Suppressor macrophage treated with lipopolysaccharide for 1 hour (primary cell): ENCODE measurements around the gene JAK1.
"Not testable (repeated sequence)": the region's sequence is repeated elsewhere in the genome, so short reads cannot be mapped to it uniquely, and the experiment has no call there.

ENCODE experiments used
- DNase-seq, 3 donors: peaks; one replicate each; pipeline ENCODE4 v3.0.0-alpha.2; 2020 to 2022

Gene JAK1

DNA sequence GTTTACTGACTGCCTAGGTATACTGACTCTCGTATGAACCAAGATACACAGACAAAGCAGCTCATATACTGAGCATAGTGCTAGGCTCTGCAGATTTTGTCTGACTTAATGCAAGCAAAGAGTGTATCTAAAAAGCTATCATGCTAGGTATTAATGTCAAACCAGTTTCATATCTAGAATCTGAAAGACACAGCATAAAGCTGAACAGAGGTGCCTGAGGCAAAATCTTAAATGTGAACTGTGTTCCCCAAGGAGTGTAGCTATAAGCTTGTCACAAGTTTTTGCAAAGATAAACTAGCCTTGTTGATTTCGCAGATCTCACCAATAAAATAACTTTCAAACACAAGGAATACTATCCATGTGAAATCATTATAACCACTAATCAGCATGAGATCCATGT lies 18.1 kb downstream of the JAK1 start:
- no peak for DNase-seq

DNA sequence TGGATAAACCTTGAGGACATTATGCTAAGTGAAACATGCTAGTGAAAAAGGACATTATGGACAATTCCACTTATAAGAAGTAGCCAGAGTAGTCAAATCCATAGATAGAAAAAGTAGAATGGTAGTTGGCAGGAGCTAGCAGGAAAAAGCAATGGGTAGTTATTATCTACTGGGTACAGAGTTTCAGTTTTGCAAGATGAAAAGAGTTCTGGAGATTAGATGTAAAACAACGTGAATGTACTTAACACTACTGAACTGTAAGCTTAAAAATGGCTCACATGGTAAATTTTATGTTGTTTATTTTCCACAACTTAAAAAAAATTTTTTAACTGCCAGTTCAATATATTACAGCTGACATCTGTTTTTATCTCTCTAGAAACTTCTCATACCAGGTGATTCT lies 19.4 kb downstream of the JAK1 start:
- DNase-seq = no peak

DNA sequence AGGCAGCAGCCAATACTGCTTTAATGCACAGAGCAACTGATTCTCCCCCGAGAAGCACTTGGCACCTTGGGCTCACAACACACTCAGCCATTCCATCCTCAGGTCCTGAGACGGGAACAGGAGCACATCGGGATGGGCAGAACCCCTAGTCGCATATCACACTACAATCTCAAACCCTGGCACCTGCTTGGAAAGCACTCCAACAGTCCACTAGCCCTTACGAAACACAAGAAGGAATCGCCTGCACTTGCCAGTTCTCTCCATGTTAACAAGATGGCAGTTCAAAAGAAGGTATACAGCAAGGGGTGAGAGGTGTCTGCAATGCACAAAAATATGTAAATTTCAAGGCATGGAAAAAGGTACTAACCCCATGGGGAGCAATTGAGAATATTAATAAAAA lies 21.4 kb downstream of the JAK1 start:
- no peak for DNase-seq

DNA sequence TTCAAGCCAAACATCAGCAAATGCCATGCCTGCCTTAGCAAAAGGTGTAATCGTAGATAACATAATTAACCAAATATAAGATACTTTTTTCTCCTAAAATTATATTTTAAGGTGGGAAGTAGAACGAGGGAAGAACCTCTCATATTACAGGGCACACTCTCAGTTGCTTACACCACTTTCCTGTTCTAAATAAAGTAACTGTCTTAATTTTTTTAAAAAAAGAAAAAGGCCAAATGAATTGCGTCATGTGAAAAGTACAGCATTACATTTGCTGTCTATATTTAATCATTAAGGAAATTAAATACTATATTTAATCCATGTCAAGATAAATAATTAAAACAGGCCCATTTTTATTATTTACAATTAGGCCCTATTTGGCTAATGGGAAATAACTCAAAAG lies 23.7 kb downstream of the JAK1 start:
- peak in 2 of 3 donors; percentile 44 to 47 for DNase-seq

DNA sequence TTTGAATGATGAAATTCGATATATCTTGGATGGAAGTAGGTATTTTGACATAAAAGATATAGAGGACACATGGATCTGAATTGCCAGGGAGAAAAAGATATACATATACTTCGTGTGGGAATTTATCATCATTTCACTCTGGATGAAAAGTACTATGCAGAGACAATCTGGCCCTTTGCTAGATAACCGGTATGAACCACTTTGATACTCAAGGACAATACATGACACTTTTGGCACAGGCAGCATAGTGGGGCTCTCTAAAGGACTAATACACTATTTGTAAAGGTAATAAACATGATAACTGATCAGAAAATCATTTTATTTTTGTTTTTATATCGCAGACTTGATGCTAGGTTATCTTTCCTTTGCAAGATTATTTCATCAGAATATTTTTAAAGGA lies 24.2 kb downstream of the JAK1 start:
- DNase-seq = no peak

DNA sequence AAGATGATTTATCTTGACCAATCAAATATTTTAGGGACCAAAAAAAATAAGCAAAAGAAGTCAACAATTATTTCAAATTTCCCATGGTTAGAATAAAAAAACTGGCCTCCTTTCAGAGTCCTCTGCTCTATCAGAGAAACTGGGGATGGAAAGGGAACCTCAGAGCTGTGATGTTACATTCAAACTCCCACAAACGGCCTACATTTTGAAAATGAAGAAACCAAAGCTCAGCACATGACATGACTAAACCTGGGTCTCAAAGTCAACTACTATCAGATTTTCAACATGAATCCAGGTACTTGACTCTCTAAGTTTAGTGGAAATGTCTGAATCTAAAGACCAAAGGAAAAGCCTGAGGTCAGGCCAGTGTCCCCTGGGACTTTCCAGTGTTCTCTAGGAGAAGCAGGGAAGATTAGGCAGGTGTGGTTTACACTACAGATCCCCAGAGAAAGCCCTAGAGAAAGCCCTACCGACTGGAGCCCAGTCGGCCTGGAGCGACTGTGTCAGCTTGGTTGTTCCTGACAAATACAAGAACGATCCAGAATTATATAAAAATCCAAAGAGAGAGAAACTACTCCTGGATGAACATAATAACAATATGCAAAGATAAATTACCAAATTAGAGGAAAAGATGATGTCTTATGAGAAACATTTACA lies 24.8 kb downstream of the JAK1 start:
- peak; percentile 50 to 72 (median 65) for DNase-seq

DNA sequence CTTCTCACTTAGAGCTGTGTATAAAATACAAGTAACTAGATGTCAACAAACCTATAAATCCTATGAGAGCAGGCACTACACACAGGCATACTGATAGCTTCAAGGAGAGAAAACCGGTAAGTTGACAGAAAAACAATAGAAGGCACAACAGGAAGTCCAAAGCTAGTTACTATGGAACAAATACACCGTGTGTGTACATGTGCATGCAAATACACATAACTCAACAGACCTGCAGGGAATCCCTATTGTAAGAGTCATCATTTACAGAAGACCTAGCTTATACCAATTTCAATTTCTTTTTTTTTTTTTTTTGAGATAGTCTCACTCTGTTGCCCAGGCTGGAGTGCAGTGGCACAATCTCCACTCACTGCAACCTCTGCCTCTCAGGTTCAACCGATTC lies 26.3 kb downstream of the JAK1 start:
- peak in 1 of 3 donors; percentile 41 for DNase-seq

DNA sequence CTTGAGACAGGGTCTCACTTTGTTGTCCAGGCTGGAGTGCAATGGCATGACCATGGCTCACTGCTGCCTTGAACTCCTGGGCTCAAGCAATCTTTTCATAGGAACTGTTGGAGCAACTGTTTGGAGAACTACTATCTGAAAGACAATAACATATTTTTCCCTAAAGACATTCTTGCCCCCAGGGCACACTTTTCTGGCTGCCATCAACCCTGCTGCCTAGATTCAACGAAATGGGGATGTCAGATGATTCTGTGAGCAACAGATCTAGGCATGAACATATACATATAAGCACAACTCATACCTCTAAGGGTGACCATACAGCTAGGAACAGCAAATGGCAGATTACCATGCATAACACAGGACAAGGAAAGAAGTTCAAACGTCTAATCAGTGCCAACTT lies 27.4 kb downstream of the JAK1 start:
- DNase-seq = no peak

DNA sequence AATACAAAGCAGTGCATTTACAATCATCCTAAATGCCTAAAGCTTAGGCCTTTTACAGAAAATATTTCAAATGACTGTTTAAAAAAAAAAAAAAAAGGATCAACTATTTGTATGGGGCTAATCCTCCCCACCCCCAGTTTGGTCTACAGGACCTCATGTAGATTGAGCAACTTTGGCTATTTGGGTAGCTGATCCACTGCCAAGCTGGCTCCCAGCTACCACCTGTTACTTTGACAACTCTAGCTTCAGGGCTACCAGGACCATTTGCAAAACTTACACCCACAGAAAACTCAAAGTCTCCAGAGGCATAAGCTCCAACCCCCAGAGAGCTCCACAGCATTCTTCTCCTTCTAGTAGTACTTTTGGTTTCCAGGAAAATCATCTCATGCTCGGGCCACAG lies 29.4 kb downstream of the JAK1 start:
- DNase-seq = peak in 1 of 3 donors; percentile 23

DNA sequence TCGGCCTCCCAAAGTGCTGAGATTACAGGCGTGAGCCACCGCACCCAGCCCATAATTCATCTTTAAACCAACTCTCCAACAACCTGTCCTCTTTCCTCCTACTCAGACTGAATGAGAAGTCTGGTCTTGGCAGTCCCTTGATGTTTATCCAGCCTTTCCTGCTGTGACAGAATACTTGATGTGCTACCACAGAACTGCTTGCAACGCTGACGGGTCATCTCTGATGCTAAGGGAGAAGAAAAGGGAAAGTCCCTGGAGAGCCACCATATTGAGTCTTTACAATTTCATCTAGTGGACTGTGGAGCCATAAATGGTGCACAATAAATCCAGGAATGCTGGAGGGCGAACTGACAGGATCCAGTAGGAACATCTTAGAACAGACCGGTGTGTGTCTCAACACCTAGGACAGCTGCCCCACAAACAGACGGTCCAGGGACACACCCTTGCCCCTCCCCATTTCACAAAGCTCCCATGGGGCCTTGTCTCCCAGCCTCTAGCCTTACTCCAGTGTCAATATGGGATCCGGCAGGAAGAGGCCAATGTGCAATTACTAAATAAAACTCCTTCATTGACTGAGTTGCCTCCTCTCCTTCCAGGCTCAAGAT lies 30.7 kb downstream of the JAK1 start:
- DNase-seq = peak; percentile 34 to 59 (median 48)

DNA sequence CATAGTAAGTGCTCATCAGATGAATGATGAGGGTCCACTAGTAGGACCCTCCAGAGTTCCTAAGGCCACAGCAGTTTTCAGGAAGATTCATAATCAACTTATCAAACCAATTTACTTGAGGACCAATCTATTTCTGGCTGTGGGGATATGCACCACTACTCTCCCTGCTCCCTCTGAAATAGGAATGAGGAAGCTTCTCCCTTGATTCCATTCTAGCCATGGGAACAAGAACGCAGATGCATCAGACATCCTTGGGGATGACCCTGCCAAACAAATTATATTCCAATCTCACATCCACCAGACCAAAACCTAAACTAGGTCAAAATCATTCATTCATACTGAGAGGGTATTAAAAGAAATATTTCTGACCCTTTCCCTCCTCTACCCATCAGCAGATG lies 31.5 kb downstream of the JAK1 start:
- DNase-seq = no peak

DNA sequence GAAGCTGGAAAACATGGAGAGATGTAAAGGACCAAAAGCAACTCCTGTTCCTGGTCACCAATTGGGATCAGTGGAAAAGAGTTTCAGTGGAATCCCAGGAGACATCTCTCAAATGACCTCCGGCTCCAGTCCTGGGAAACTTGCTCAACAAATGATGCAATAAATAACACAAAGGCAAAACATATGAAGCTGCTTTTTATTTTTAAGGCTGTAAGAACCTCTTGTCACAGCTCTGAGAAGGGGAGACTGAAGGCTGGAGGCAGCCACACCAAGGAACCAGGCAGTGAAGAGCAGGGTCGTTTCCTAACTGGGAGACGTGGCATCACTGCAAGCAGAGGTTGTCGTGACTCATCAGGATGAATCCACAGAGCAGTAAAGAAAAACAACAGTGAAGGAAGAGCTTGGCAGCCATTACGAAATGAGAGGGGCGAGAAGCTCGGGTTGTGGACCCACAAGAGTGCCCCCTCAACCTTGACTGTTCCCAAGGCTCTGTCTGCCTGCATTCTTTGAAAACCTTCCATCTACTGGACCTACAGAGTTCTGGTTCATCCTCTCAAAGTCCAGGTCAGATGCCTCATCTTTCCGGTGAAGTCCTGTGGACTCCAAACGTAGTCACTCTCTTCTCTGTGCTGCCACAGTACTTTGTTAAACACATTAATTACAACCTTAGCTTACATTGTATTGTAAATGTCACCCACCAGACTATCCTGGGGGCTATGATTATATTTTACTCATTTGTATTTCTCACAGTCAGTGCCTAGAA lies 32.1 kb downstream of the JAK1 start:
- peak; percentile 69 to 77 (median 69) for DNase-seq

DNA sequence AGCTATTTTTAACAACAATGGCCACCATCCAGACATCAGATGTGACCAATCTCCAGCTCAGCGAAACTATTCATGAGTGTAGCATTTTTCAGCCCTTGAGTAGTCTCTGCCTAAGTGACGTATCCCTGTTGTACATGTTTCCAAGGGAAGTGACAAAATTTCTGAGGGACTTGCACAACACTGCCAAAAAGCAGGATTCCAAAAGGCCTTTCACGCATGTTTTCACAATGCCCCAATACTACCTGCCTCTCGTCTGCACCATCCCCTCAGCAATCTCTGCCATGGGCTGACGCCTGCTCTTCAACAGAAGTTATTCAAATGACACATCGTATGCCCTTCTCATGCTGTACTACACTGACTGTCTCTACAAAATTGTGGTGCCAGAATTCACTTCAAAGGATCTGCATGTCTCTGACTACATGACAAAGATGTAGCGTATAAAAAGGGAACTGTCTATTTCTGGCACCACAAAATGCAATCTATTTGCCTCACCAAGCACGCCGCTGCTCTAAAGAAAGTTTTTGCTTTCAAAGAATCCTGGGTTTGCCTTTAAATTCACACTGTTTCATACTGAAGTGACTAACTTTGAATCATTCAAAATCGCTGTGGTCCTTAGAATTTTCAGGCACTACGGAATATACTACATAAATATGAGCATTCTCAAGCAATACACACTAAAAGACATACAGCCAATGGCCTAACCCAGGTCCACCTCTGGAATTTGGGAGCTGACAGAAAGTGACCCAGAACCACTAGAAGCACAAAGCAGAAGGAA lies 32.9 kb downstream of the JAK1 start:
- peak; percentile 79 to 95 (median 91) for DNase-seq

DNA sequence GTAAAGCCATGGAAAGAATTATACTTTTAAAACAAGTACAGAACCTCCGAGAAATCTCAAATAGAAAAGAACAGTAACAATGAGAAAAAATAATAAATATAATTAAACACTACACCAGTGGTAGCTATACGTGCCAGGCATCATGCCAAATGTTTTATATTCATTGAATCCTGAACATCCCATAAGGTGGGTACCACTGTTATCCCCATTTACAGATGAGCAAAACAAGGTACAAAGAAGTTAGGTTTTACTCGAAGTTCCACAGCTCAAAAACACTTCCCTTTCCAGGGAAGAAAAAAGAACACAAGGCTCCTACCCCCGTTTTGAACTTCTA lies 33.4 kb downstream of the JAK1 start:
- no peak for DNase-seq

DNA sequence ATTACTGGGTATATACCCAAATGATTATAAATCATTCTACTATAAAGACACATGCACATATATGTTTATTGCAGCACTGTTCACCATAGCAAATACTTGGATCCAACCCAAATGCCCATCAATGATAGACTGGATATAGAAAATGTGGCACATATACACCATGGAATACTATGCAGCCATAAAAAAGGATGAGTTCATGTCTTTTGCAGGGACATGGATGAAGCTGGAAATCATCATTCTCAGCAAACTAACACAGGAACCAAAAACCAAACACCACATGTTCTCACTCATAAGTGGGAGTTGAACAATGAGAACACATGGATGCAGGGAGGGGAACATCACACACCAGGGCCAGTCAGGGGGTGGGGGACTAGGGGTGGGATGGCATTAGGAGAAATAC lies 35.7 kb downstream of the JAK1 start:
- not testable (repeated sequence) for DNase-seq

DNA sequence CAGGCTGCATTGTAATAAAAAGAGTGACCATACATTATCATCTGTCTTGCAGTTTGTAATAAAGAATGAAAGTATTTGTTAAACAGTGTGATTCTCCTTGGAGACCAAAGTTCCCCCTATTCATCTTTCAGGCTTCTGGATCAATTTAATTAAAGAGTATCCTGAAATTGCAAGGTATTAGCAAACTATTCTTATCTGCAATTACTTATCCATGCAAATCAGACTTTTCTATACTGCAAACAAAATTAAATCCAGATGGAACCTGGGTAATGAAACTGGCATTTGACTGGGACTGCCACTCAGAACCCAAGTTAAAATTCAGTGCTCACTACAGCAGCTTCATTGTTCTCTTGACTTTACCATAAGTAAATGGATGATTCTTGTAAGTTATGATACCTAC lies 37.1 kb downstream of the JAK1 start:
- DNase-seq = no peak

DNA sequence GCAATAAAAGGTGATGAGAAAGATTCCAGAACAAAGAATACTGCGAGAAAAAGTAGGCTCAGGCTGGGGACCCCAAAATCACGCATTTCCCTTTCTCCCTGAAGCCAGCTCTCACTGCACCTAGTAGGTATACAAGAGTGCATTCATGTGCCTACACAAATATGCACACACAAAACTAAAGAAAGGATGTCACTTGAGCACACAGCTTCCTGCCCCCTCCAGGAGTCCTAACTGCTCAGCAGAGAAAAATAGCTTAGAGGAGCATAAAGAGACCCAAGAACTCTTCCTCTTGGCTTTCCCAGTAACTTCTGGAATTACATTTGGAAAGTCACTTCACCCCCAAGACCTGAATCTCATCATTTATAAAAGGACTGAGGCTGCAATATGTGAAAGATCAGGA lies 38.0 kb downstream of the JAK1 start:
- DNase-seq = no peak

DNA sequence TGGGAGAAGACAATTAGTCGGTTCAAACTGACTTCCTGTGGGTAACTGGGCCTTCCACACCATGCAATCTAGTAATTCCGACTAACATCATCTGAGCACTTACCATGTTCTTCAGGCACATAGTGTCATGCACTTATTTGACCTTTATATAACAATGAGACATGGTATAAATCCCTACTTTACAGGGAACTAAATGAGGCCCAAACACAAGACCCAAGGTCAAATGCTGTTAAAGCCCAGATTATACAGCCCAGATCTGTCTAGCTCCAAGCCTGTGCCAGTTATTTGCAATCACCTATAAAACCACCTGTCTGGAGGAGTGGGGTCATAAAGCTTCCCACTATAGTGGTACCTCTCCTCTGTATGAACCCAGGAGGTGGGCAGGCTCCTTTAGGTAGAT lies 40.8 kb downstream of the JAK1 start:
- peak in 1 of 3 donors; percentile 32 for DNase-seq

DNA sequence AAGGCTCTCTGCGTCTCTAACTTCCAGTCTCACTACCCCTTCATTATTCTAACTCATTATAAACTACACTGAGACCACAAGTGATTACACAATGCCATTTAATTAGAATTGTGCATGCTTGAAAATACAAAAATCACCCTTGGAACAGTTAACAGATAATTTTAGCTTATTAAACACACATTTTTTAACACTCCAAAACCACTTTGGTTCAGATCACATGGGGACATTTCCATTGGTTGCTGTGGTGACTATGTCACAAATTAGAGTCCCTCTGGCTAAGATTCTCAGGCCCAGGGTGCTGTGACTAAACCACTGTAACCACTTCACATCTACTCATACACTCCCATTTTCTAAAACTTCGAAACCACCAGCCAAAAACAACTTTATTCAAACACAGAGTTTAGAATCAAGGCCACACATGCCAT lies 43.0 kb downstream of the JAK1 start:
- DNase-seq = peak in 1 of 3 donors; percentile 56

DNA sequence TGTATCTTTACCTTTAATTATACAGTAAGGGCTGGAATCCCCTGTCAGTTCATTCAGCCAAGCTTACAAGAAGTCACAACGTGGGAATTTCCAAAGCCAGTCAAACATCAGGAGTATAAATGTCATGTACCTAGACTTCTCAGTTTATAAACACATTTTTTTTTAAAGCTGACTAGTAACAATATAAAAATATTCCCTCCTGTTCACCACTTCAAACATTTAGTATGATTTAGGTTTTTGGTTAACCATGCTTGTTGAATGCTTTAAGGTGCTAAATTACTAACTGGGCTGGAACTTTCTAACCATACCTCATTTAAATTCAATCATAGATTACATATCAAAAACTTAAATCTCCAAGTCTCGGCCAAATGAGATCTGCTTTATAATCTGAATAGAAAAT lies 44.0 kb downstream of the JAK1 start:
- DNase-seq = peak; percentile 75 to 94 (median 86)

DNA sequence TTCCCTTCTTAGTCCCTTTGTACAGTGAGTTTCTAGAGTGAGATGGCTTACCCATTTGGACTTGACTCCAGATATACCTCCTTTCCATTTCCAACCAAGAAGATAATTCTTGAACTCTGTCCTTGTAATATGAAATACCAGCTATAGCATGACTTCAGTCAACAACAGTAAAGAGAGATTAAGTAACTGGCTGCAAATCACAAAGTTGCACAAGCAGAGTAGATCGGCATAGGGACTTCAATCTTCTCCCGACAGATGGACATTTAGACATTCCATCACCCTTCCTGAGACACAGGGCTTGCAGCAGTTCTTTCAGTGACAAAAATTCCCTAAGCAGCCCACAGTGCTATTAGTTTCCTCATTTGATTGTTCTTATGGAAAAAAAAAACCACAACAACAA lies 44.6 kb downstream of the JAK1 start:
- DNase-seq = peak; percentile 77 to 92 (median 83)

DNA sequence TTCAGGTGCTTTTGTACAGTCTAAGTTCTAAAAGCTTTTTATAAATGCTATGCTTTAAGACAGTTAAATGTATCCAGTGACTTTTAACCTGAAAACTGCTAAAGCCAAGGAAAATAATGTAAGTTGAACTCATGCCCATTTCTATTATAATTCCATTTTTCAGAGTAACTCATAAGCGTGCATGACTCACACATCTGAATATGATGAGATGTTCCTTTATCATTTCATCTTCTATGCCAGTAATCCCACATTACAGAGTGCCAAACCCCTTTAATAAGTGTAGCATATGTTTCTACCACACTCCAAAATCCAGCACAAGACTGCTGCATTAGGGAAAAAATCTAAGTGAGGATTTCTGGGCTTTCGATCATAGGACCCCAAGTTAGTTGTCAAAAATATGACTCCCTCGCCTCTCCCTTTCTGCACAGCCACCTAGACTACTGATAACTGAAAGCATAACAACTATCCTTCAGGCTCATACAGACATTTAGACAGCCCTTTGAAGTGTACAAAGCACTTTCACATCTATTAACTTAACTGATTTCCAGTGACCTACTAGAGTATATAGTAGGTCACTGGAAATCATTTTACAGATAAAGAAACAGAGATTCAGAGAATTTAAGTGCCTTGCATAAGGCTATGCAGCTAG lies 45.3 kb downstream of the JAK1 start:
- peak in 2 of 3 donors; percentile 47 to 52 for DNase-seq

DNA sequence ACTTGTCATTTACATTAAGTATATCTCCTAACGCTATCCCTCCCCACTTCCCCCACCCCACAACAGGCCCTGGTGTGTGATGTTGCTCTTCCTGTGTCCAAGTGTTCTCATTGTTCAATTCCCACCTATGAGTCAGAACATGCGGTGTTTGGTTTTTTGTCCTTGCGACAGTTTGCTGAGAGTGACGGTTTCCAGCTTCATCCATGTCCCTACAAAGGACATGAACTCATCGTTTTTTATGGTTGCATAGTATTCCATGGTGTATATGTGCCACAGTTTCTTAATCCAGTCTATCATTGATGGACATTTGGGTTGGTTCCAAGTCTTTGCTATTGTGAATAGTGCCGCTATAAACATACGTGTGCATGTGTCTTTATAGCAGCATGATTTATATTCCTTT lies 47.2 kb downstream of the JAK1 start:
- not testable (repeated sequence) for DNase-seq
